ENCODE results near the gene ZBTB3. TPM values are rescaled to one million over a fixed set of nuclear protein-coding genes. Genes with fewer than 3 reads are reported as not detected.

The ZBTB3 gene
- total and polyA plus RNA-seq, 9 of the 15 experiments (the other 6 are each of a cell fraction or from before 2014, with no cell fraction given) = 1.9 to 10.0 (median 4.9) TPM

GRCh38 chr11:62747475-62748160 is 6.3 kb downstream of the ZBTB3 start (continued):
- TF ChIP-seq, protein P1, sequence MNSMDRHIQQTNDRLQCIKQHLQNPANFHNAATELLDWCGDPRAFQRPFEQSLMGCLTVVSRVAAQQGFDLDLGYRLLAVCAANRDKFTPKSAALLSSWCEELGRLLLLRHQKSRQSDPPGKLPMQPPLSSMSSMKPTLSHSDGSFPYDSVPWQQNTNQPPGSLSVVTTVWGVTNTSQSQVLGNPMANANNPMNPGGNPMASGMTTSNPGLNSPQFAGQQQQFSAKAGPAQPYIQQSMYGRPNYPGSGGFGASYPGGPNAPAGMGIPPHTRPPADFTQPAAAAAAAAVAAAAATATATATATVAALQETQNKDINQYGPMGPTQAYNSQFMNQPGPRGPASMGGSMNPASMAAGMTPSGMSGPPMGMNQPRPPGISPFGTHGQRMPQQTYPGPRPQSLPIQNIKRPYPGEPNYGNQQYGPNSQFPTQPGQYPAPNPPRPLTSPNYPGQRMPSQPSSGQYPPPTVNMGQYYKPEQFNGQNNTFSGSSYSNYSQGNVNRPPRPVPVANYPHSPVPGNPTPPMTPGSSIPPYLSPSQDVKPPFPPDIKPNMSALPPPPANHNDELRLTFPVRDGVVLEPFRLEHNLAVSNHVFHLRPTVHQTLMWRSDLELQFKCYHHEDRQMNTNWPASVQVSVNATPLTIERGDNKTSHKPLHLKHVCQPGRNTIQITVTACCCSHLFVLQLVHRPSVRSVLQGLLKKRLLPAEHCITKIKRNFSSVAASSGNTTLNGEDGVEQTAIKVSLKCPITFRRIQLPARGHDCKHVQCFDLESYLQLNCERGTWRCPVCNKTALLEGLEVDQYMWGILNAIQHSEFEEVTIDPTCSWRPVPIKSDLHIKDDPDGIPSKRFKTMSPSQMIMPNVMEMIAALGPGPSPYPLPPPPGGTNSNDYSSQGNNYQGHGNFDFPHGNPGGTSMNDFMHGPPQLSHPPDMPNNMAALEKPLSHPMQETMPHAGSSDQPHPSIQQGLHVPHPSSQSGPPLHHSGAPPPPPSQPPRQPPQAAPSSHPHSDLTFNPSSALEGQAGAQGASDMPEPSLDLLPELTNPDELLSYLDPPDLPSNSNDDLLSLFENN (IDR thresholded peaks at IDR 0.05; ENCODE audit: low read depth in 2 of 2, low read length in 2 of 2) = no peak
- TF ChIP-seq, protein P2, sequence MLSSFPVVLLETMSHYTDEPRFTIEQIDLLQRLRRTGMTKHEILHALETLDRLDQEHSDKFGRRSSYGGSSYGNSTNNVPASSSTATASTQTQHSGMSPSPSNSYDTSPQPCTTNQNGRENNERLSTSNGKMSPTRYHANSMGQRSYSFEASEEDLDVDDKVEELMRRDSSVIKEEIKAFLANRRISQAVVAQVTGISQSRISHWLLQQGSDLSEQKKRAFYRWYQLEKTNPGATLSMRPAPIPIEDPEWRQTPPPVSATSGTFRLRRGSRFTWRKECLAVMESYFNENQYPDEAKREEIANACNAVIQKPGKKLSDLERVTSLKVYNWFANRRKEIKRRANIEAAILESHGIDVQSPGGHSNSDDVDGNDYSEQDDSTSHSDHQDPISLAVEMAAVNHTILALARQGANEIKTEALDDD (IDR thresholded peaks at IDR 0.05) = no peak
- TF ChIP-seq SMARCE1 (IDR thresholded peaks at IDR 0.05) (no peak), MEIS2 (IDR thresholded peaks at IDR 0.05; ENCODE audit: partially characterized antibody) (no peak), MCM3 (IDR thresholded peaks at IDR 0.05) (no peak), SRSF3 (IDR thresholded peaks at IDR 0.05; ENCODE audit: insufficient read depth, low read length) (no peak), ZNF507 (tag; conservative IDR thresholded peaks at IDR 0.05) (no peak), UBTF (IDR thresholded peaks at IDR 0.05; ENCODE audit: borderline replicate concordance in 1 of 2, low read depth in 2 of 2, low read length in 2 of 2) (no peak)

All from K562 (cell line).